ENCODE data around the gene ZNF646. TPM values are rescaled to one million over a fixed set of nuclear protein-coding genes. Genes with fewer than 3 reads are reported as not detected.

Gene ZNF646
- total and polyA plus RNA-seq, 2 of the 13 experiments (the other 11 are each of a cell fraction or from before 2014, with no cell fraction given) = 3.4 to 10.9 TPM

DNA sequence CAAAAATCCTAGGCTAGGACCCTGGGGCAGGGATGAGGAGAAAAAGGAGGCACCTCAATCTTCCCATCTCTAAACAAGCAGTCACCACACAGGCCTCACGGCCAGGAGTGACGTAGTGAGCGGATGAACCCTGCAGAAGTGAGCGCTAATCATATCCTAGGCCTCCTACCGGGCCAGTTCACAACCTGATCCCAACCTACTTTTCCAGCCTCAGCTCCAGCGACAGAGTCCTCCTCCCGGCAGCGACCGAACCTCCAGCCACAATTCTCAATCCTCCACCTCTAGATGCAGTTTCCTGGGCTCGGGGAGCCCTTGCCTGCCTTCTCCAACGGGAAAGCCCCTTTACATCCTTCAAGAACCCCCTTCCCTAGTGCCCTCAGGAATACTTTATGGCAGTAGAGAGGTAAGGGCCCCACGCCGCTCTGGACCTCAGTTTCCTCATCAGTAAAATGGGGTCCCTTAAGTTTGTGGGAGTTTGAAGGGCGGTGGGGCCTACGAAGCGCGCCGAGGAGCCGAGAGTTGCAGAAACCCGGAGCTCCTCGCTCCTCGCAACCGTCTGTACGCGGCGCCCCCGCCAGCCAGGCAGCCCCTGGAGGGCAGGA lies 1.6 kb upstream of the ZNF646 start (continued):
- TF ChIP-seq, protein P1, sequence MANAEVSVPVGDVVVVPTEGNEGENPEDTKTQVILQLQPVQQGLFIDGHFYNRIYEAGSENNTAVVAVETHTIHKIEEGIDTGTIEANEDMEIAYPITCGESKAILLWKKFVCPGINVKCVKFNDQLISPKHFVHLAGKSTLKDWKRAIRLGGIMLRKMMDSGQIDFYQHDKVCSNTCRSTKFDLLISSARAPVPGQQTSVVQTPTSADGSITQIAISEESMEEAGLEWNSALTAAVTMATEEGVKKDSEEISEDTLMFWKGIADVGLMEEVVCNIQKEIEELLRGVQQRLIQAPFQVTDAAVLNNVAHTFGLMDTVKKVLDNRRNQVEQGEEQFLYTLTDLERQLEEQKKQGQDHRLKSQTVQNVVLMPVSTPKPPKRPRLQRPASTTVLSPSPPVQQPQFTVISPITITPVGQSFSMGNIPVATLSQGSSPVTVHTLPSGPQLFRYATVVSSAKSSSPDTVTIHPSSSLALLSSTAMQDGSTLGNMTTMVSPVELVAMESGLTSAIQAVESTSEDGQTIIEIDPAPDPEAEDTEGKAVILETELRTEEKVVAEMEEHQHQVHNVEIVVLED (CRISPR knock-in tag; IDR thresholded peaks at IDR 0.05; ENCODE audit: borderline replicate concordance) = no peak
- TF ChIP-seq ZNF737 (CRISPR knock-in tag; IDR thresholded peaks at IDR 0.05; ENCODE audit: borderline replicate concordance) (peak; percentile 82; the same call in 1 of the 2 replicates), ZNF501 (CRISPR knock-in tag; IDR thresholded peaks at IDR 0.05) (peak; percentile 56), ZFX (CRISPR knock-in tag; IDR thresholded peaks at IDR 0.05; ENCODE audit: low read depth) (peak; percentile 72), ZNF354B (CRISPR knock-in tag; IDR thresholded peaks at IDR 0.05) (no peak), SAP130 (CRISPR knock-in tag; IDR thresholded peaks at IDR 0.05; ENCODE audit: low read depth) (no peak), POLR2A (IDR thresholded peaks at IDR 0.05; ENCODE audit: insufficient read depth in 1 of 2, low read depth in 2 of 2, low read length in 2 of 2) (0 out of 4 replicates have a peak, but pooled peaks of 1 of the 2 experiments have one; percentile 17), ZNF747 (CRISPR knock-in tag; IDR thresholded peaks at IDR 0.05; ENCODE audit: borderline replicate concordance) (no peak; the same call in 1 of the 2 replicates), ZFP36L1 (CRISPR knock-in tag; IDR thresholded peaks at IDR 0.05) (0 out of 2 replicates have a peak, but pooled peaks have one; percentile 53), TCF12 (IDR thresholded peaks at IDR 0.05) (no peak), TCF12 (CRISPR knock-in tag; IDR thresholded peaks at IDR 0.05) (no peak), FIP1L1 (IDR thresholded peaks at IDR 0.05; ENCODE audit: borderline replicate concordance, insufficient read depth, low read depth, low read length) (0 out of 2 replicates have a peak, but pooled peaks have one; percentile 14), SIX4 (CRISPR knock-in tag; IDR thresholded peaks at IDR 0.05) (no peak), ADNP (CRISPR knock-in tag; IDR thresholded peaks at IDR 0.05) (no peak), ZNF605 (CRISPR knock-in tag; IDR thresholded peaks at IDR 0.05) (peak; percentile 81)
- TF ChIP-seq, protein P2, sequence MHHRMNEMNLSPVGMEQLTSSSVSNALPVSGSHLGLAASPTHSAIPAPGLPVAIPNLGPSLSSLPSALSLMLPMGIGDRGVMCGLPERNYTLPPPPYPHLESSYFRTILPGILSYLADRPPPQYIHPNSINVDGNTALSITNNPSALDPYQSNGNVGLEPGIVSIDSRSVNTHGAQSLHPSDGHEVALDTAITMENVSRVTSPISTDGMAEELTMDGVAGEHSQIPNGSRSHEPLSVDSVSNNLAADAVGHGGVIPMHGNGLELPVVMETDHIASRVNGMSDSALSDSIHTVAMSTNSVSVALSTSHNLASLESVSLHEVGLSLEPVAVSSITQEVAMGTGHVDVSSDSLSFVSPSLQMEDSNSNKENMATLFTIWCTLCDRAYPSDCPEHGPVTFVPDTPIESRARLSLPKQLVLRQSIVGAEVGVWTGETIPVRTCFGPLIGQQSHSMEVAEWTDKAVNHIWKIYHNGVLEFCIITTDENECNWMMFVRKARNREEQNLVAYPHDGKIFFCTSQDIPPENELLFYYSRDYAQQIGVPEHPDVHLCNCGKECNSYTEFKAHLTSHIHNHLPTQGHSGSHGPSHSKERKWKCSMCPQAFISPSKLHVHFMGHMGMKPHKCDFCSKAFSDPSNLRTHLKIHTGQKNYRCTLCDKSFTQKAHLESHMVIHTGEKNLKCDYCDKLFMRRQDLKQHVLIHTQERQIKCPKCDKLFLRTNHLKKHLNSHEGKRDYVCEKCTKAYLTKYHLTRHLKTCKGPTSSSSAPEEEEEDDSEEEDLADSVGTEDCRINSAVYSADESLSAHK (CRISPR knock-in tag; IDR thresholded peaks at IDR 0.05; ENCODE audit: borderline replicate concordance) = no peak
- TF ChIP-seq, protein P3, sequence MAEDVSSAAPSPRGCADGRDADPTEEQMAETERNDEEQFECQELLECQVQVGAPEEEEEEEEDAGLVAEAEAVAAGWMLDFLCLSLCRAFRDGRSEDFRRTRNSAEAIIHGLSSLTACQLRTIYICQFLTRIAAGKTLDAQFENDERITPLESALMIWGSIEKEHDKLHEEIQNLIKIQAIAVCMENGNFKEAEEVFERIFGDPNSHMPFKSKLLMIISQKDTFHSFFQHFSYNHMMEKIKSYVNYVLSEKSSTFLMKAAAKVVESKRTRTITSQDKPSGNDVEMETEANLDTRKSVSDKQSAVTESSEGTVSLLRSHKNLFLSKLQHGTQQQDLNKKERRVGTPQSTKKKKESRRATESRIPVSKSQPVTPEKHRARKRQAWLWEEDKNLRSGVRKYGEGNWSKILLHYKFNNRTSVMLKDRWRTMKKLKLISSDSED (CRISPR knock-in tag; IDR thresholded peaks at IDR 0.05) = no peak; the same call in 1 of the 2 replicates
- TF ChIP-seq, protein P4, sequence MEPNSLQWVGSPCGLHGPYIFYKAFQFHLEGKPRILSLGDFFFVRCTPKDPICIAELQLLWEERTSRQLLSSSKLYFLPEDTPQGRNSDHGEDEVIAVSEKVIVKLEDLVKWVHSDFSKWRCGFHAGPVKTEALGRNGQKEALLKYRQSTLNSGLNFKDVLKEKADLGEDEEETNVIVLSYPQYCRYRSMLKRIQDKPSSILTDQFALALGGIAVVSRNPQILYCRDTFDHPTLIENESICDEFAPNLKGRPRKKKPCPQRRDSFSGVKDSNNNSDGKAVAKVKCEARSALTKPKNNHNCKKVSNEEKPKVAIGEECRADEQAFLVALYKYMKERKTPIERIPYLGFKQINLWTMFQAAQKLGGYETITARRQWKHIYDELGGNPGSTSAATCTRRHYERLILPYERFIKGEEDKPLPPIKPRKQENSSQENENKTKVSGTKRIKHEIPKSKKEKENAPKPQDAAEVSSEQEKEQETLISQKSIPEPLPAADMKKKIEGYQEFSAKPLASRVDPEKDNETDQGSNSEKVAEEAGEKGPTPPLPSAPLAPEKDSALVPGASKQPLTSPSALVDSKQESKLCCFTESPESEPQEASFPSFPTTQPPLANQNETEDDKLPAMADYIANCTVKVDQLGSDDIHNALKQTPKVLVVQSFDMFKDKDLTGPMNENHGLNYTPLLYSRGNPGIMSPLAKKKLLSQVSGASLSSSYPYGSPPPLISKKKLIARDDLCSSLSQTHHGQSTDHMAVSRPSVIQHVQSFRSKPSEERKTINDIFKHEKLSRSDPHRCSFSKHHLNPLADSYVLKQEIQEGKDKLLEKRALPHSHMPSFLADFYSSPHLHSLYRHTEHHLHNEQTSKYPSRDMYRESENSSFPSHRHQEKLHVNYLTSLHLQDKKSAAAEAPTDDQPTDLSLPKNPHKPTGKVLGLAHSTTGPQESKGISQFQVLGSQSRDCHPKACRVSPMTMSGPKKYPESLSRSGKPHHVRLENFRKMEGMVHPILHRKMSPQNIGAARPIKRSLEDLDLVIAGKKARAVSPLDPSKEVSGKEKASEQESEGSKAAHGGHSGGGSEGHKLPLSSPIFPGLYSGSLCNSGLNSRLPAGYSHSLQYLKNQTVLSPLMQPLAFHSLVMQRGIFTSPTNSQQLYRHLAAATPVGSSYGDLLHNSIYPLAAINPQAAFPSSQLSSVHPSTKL (CRISPR knock-in tag; IDR thresholded peaks at IDR 0.05) = no peak
- TF ChIP-seq, protein P5, sequence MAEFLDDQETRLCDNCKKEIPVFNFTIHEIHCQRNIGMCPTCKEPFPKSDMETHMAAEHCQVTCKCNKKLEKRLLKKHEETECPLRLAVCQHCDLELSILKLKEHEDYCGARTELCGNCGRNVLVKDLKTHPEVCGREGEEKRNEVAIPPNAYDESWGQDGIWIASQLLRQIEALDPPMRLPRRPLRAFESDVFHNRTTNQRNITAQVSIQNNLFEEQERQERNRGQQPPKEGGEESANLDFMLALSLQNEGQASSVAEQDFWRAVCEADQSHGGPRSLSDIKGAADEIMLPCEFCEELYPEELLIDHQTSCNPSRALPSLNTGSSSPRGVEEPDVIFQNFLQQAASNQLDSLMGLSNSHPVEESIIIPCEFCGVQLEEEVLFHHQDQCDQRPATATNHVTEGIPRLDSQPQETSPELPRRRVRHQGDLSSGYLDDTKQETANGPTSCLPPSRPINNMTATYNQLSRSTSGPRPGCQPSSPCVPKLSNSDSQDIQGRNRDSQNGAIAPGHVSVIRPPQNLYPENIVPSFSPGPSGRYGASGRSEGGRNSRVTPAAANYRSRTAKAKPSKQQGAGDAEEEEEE (CRISPR knock-in tag; IDR thresholded peaks at IDR 0.05; ENCODE audit: borderline replicate concordance) = no peak
